Panc1 (cell line): Measurements from ENCODE around the gene BTN2A1.
A peak's percentile ranks its signal among the peaks of the same experiment; 100 is the strongest.

Experiments used
- POLR2AphosphoS5 ChIP-seq: IDR thresholded peaks from 2 replicates; pipeline ENCODE4 v1.6.1; 2012; ENCODE audit warnings: mild to moderate bottlenecking, low read depth, low read length, moderate library complexity
- SIN3A ChIP-seq: IDR thresholded peaks from 2 replicates; pipeline ENCODE4 v1.6.1; 2012; ENCODE audit warnings: low read depth, mild to moderate bottlenecking, low read length, moderate library complexity, borderline replicate concordance; ENCODE audit not compliant: insufficient read depth
- TCF7L2 ChIP-seq: IDR thresholded peaks from 2 replicates; pipeline ENCODE4 v1.6.1; 2011; ENCODE audit warnings: mild to moderate bottlenecking, low read depth, low read length, inconsistent platforms
- TF ChIP-seq, protein P1 (sequence below): fragments of 450-650 bp; IDR thresholded peaks from 2 replicates; pipeline ENCODE4 v1.5.1; 2017; ENCODE audit warnings: mild to moderate bottlenecking

DNA sequence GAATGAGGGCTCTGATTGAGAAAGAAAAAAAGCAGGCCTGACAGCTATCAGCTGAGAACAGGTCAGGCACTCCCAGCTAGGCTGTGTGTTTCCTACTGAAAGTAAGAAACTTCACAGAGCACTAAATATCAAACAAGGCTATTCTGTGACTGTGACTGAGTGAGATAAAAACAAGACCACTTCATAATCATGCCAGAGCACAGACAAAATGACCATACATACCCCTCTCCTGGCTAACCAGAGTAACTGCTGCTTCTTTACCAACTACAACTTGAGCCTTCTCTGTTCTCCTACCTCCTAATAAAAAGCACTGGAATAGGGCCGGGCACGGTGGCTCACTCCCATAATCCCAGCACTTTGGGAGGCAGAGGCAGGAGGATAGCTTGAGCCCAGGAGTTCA, 35.5 kb downstream of the BTN2A1 start:
- TF ChIP-seq, protein P1, sequence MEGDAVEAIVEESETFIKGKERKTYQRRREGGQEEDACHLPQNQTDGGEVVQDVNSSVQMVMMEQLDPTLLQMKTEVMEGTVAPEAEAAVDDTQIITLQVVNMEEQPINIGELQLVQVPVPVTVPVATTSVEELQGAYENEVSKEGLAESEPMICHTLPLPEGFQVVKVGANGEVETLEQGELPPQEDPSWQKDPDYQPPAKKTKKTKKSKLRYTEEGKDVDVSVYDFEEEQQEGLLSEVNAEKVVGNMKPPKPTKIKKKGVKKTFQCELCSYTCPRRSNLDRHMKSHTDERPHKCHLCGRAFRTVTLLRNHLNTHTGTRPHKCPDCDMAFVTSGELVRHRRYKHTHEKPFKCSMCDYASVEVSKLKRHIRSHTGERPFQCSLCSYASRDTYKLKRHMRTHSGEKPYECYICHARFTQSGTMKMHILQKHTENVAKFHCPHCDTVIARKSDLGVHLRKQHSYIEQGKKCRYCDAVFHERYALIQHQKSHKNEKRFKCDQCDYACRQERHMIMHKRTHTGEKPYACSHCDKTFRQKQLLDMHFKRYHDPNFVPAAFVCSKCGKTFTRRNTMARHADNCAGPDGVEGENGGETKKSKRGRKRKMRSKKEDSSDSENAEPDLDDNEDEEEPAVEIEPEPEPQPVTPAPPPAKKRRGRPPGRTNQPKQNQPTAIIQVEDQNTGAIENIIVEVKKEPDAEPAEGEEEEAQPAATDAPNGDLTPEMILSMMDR: peak; percentile 27; the same call in 1 of the 2 replicates
- TF ChIP-seq TCF7L2: no peak
- TF ChIP-seq SIN3A: no peak
- TF ChIP-seq POLR2AphosphoS5: no peak
